GM20000 (cell line): ENCODE results near the gene ZNF746.
A peak's percentile ranks its signal among the peaks of the same experiment; 100 is the strongest.

Experiments used
- DNase-seq: peaks from one replicate; pipeline ENCODE4 v3.0.0; 2012; ENCODE audit warnings: low spot score
- CTCF ChIP-seq: IDR thresholded peaks from 2 replicates; pipeline ENCODE4 v1.5.1; 2012; ENCODE audit warnings: mild to moderate bottlenecking, control low read depth; ENCODE audit errors: extremely low read depth, missing control alignments

The ZNF746 gene

GRCh38 chr7:149497467-149498261 is at the start of gene ZNF746:
Gene ZNF746, minus strand, starts transcription at chr7:149497809. Its CDS starts 273 bp downstream, at chr7:149497536.
- TF ChIP-seq CTCF = peak; percentile 67
- DNase-seq = peak; percentile 98

- TF ChIP-seq CTCF = no peak
- DNase-seq = no peak
Observed at GRCh38 chr7:149547126-149547525, 49.5 kb upstream of the ZNF746 start.

- DNase-seq = no peak
- no peak for TF ChIP-seq CTCF
Observed at GRCh38 chr7:149546331-149546730, 48.7 kb upstream of the ZNF746 start.

GRCh38 chr7:149544028-149544427 is 46.4 kb upstream of the ZNF746 start:
- no peak for DNase-seq
- TF ChIP-seq CTCF = no peak

GRCh38 chr7:149532654-149533053 is 35.0 kb upstream of the ZNF746 start:
- no peak for DNase-seq
- no peak for TF ChIP-seq CTCF

GRCh38 chr7:149529136-149529718 is 31.6 kb upstream of the ZNF746 start:
- DNase-seq = no peak
- no peak for TF ChIP-seq CTCF

GRCh38 chr7:149527414-149527813 is 29.8 kb upstream of the ZNF746 start:
- no peak for DNase-seq
- TF ChIP-seq CTCF = no peak
